ENCODE measurements around the gene CACNB2.

Gene CACNB2

GRCh38 chr10:18216482-18216881 is 76.3 kb downstream of the CACNB2 start:
- H3K27me3 ChIP-seq = no peaks in the 10 kb centered on the region
- H3K9me3 ChIP-seq = no peaks in the 10 kb centered on the region
- TF ChIP-seq, protein P1, sequence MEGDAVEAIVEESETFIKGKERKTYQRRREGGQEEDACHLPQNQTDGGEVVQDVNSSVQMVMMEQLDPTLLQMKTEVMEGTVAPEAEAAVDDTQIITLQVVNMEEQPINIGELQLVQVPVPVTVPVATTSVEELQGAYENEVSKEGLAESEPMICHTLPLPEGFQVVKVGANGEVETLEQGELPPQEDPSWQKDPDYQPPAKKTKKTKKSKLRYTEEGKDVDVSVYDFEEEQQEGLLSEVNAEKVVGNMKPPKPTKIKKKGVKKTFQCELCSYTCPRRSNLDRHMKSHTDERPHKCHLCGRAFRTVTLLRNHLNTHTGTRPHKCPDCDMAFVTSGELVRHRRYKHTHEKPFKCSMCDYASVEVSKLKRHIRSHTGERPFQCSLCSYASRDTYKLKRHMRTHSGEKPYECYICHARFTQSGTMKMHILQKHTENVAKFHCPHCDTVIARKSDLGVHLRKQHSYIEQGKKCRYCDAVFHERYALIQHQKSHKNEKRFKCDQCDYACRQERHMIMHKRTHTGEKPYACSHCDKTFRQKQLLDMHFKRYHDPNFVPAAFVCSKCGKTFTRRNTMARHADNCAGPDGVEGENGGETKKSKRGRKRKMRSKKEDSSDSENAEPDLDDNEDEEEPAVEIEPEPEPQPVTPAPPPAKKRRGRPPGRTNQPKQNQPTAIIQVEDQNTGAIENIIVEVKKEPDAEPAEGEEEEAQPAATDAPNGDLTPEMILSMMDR (IDR thresholded peaks at IDR 0.05) = no peak
- no peaks in the 10 kb centered on the region for H3K4me1 ChIP-seq (ENCODE audit: control insufficient read depth in 1 of 2, insufficient read depth in 1 of 2, low read depth in 1 of 2, low read length in 1 of 2)
- H3K27ac ChIP-seq = no peak overlapping the region
- no peaks in the 10 kb centered on the region for H3K36me3 ChIP-seq
- H3K4me3 ChIP-seq (ENCODE audit: low read depth in 1 of 2, low read length in 1 of 2) = no peak overlapping the region

DNA sequence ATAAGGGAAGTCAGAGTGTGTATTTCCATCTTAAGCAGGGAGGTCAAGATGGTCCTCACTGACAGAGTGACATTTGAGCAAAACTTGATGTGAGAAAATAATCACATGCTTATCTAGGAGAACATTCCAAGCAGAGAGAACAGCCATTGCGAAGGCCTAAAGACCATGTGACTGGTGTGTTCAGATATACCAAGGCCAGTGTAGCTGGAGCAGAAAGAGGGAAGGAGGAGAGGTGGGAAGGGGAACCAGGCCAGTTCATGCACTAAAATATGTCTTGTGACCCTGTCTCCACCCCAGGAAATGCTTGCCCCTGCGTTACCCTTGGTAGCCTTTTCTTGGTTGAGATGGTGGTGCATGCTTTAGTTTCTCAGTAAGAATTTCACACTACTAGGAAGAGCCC is 77.4 kb downstream of the CACNB2 start:
- Histone ChIP-seq H3K27me3 (no peaks in the 10 kb centered on the region), H3K4me1 (ENCODE audit: control insufficient read depth in 1 of 2, insufficient read depth in 1 of 2, low read depth in 1 of 2, low read length in 1 of 2) (no peaks in the 10 kb centered on the region), H3K27ac (no peak overlapping the region), H3K36me3 (no peaks in the 10 kb centered on the region), H3K9me3 (no peaks in the 10 kb centered on the region), H3K4me3 (ENCODE audit: low read depth in 1 of 2, low read length in 1 of 2) (no peak overlapping the region)
- TF ChIP-seq, protein P1 (IDR thresholded peaks at IDR 0.05) = no peak

GRCh38 chr10:18219146-18219545 is 78.9 kb downstream of the CACNB2 start:
- H3K4me3 ChIP-seq (ENCODE audit: low read depth in 1 of 2, low read length in 1 of 2) = no peak overlapping the region
- no peaks in the 10 kb centered on the region for H3K27me3 ChIP-seq
- H3K9me3 ChIP-seq = no peaks in the 10 kb centered on the region
- H3K4me1 ChIP-seq (ENCODE audit: control insufficient read depth in 1 of 2, insufficient read depth in 1 of 2, low read depth in 1 of 2, low read length in 1 of 2) = no peaks in the 10 kb centered on the region
- H3K36me3 ChIP-seq = no peaks in the 10 kb centered on the region
- H3K27ac ChIP-seq = no peak overlapping the region
- TF ChIP-seq, protein P1 (IDR thresholded peaks at IDR 0.05) = no peak

DNA sequence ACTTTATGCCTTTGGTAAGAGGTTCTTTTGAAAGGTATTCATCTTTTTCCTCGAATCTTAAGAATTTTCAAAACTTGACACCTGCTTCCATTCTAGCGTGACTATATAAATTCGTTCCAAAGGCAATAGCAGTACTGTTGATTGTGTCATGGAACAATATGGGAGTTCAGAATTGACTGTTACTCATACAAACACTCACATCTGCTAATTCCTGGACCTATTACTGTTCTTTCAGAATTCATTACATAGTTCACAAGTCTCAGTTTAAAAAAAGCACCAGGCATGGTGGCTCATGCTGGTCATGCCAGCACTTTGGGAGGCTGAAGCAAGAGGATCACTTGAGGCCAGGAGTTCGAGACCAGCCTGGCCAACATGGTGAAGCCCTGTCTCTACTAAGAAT is 80.9 kb downstream of the CACNB2 start:
- TF ChIP-seq, protein P1 (IDR thresholded peaks at IDR 0.05) = no peak
- H3K4me3 ChIP-seq (ENCODE audit: low read depth in 1 of 2, low read length in 1 of 2) = no peak overlapping the region

DNA sequence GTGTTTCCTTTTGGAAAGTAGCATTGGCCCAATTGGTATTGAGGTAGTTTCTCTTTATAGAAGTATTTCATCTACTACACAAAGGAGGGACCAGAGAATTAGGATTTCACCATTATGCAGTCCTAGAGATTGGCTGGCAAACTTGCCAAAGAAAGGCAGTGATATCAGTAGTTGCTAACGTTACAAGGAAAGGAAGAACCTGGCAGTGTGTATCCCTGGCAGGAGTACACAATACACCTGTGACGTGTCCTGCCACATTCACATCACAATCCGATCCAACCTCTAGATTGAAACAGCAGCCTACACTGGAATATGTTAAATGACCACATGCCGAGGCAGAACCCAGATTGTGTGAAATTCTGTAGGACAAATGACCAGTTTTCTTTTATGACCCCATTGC is 81.7 kb downstream of the CACNB2 start:
- Histone ChIP-seq H3K36me3 (no peaks in the 10 kb centered on the region), H3K9me3 (no peaks in the 10 kb centered on the region), H3K27ac (no peak overlapping the region), H3K4me3 (ENCODE audit: low read depth in 1 of 2, low read length in 1 of 2) (no peak overlapping the region), H3K4me1 (ENCODE audit: control insufficient read depth in 1 of 2, insufficient read depth in 1 of 2, low read depth in 1 of 2, low read length in 1 of 2) (no peaks in the 10 kb centered on the region), H3K27me3 (no peaks in the 10 kb centered on the region)
- TF ChIP-seq, protein P1 (IDR thresholded peaks at IDR 0.05) = no peak

More for the DNA sequence above, 80.9 kb downstream of the CACNB2 start:
- Histone ChIP-seq H3K36me3 (no peaks in the 10 kb centered on the region), H3K27ac (no peak overlapping the region), H3K9me3 (no peaks in the 10 kb centered on the region), H3K27me3 (no peaks in the 10 kb centered on the region), H3K4me1 (ENCODE audit: control insufficient read depth in 1 of 2, insufficient read depth in 1 of 2, low read depth in 1 of 2, low read length in 1 of 2) (no peaks in the 10 kb centered on the region)

- Histone ChIP-seq H3K4me3 (ENCODE audit: low read depth in 1 of 2, low read length in 1 of 2) (no peak overlapping the region), H3K27ac (no peak overlapping the region), H3K4me1 (ENCODE audit: control insufficient read depth in 1 of 2, insufficient read depth in 1 of 2, low read depth in 1 of 2, low read length in 1 of 2) (no peaks in the 10 kb centered on the region), H3K9me3 (no peaks in the 10 kb centered on the region), H3K36me3 (no peaks in the 10 kb centered on the region), H3K27me3 (no peaks in the 10 kb centered on the region)
- TF ChIP-seq, protein P1 (IDR thresholded peaks at IDR 0.05) = no peak
Observed at GRCh38 chr10:18222866-18223265, 82.6 kb downstream of the CACNB2 start.
